GM12891 (cell line): ENCODE data around the gene ICE2.

Experiments
- POLR2A ChIP-seq: IDR thresholded peaks from 2 replicates; pipeline ENCODE4 v1.6.1; 2011; ENCODE audit warnings: low read depth, low read length, control low read depth
- POLR2AphosphoS5 ChIP-seq: IDR thresholded peaks from 2 replicates; pipeline ENCODE4 v1.6.1; 2011; ENCODE audit warnings: low read depth, low read length, control low read depth
- SPI1 ChIP-seq: IDR thresholded peaks from 2 replicates; pipeline ENCODE4 v1.6.1; 2011; ENCODE audit warnings: low read depth, low read length, control low read depth
- TAF1 ChIP-seq: IDR thresholded peaks from 2 replicates; pipeline ENCODE4 v1.6.1; 2011; ENCODE audit warnings: low read depth, low read length, control low read depth

DNA sequence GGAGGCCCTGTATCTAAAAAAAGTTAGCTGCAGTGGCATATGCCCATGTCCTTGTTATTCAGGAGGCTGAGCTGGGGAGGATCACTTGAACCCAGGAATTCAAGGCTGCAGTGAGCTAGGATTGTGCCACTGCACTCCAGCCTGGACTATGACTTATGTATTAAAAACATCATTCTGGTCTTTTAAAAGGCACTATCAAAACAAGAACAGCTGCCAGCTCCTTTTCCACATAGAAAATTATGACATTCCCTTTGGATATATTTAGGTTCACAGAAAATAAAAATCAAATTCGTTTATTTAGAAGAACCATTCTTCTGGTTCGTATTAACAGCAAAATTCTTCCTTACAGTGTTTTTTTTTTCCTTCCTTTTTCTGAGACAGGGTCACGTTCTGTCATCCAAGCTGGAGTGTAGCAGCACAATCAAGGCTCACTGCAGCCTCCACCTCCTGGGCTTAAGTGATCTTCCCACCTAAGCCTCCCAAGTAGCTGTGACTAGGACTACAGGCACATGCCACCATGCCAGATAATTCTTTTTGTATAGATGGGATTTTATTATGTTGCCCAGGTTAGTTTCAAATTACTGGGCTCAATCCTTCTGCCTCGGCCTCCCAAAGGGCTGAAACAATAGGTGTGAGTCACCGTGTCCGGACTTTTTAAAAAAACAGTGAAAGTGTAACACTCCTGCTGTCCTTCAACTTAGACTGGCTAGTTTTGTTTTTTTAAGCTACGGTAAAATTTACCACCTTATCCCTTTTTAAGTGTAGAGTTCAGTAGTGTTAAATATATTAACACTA, 13.9 kb downstream of the ICE2 start:
- TF ChIP-seq TAF1 (no peak), POLR2AphosphoS5 (no peak), SPI1 (no peak), POLR2A (no peak)
